Parathyroid adenoma (tissue), 2 donors: ENCODE data around the gene PEPD.

Experiments
- H2AFZ ChIP-seq: fragments of 300-600 bp; sonication (generic); one replicate; pipeline ENCODE4 v1.7.0; 2017; ENCODE audit warnings: antibody characterized with exemption, mild to moderate bottlenecking
- H3K27ac ChIP-seq: fragments of 300-600 bp; sonication (generic); one replicate; pipeline ENCODE4 v1.7.0; 2017
- H3K27me3 ChIP-seq: fragments of 300-600 bp; sonication (generic); one replicate; pipeline ENCODE4 v1.7.0; 2017; ENCODE audit warnings: low read length; ENCODE audit not compliant: control insufficient read depth, insufficient read depth
- H3K36me3 ChIP-seq: fragments of 300-600 bp; sonication (generic); one replicate; pipeline ENCODE4 v1.7.0; 2017; ENCODE audit warnings: low read length; ENCODE audit not compliant: control insufficient read depth, insufficient read depth
- H3K4me1 ChIP-seq: fragments of 300-600 bp; sonication (generic); one replicate; pipeline ENCODE4 v1.7.0; 2017; ENCODE audit warnings: control low read depth
- H3K4me2 ChIP-seq: fragments of 300-600 bp; sonication (generic); one replicate; pipeline ENCODE4 v1.7.0; 2017; ENCODE audit warnings: low read length
- H3K4me3 ChIP-seq: fragments of 300-600 bp; sonication (generic); one replicate; pipeline ENCODE4 v1.7.0; 2017; ENCODE audit warnings: low read depth, low read length
- H3K79me2 ChIP-seq: fragments of 300-600 bp; sonication (generic); one replicate; pipeline ENCODE4 v1.7.0; 2017; ENCODE audit warnings: control low read depth
- H3K9ac ChIP-seq: fragments of 300-600 bp; sonication (generic); one replicate; pipeline ENCODE4 v1.7.0; 2017; ENCODE audit warnings: mild to moderate bottlenecking
- H3K9me3 ChIP-seq: fragments of 300-600 bp; sonication (generic); one replicate; pipeline ENCODE4 v1.7.0; 2017; ENCODE audit warnings: low read length; ENCODE audit not compliant: control insufficient read depth
- CTCF ChIP-seq: fragments of 300-600 bp; sonication (generic); IDR thresholded peaks from one replicate; pipeline ENCODE4 v1.7.0; 2017; ENCODE audit warnings: antibody characterized with exemption, mild to moderate bottlenecking
- donor health status: primary hyperparathyroidism.

PEPD gene

GRCh38 chr19:33385956-33386355 is 135.6 kb downstream of the PEPD start:
- Histone ChIP-seq H3K9me3 (no peaks in the 10 kb centered on the region), H3K4me2 (no peak overlapping the region), H3K36me3 (no peaks in the 10 kb centered on the region), H3K27me3 (no peaks in the 10 kb centered on the region), H3K4me1 (no peaks in the 10 kb centered on the region), H3K79me2 (peaks cover 8% of the 10 kb centered on the region), H2AFZ (no peak overlapping the region), H3K9ac (no peak overlapping the region), H3K27ac (no peak overlapping the region), H3K4me3 (no peak overlapping the region)
- TF ChIP-seq CTCF, result no peak

- H3K27me3 ChIP-seq, result no peaks in the 10 kb centered on the region
- no peaks in the 10 kb centered on the region for H3K36me3 ChIP-seq
- peaks cover 8% of the 10 kb centered on the region for H3K79me2 ChIP-seq
- no peak for TF ChIP-seq CTCF
- H3K4me2 ChIP-seq, result no peak overlapping the region
- no peak overlapping the region for H2AFZ ChIP-seq
- H3K9ac ChIP-seq, result no peak overlapping the region
- H3K4me1 ChIP-seq, result no peaks in the 10 kb centered on the region
- H3K27ac ChIP-seq, result no peak overlapping the region
- no peak overlapping the region for H3K4me3 ChIP-seq
- H3K9me3 ChIP-seq, result no peaks in the 10 kb centered on the region
These were observed 136.6 kb downstream of the PEPD start for GRCh38 chr19:33384983-33385382.

- no peaks in the 10 kb centered on the region for H3K36me3 ChIP-seq
- no peak for TF ChIP-seq CTCF
- H3K9ac ChIP-seq, result no peak overlapping the region
- no peaks in the 10 kb centered on the region for H3K4me1 ChIP-seq
- no peak overlapping the region for H2AFZ ChIP-seq
- H3K9me3 ChIP-seq, result no peaks in the 10 kb centered on the region
- H3K27me3 ChIP-seq, result no peaks in the 10 kb centered on the region
- H3K27ac ChIP-seq, result no peak overlapping the region
- H3K4me3 ChIP-seq, result no peak overlapping the region
- peaks cover 8% of the 10 kb centered on the region for H3K79me2 ChIP-seq
- H3K4me2 ChIP-seq, result no peak overlapping the region
These were observed 137.8 kb downstream of the PEPD start for GRCh38 chr19:33383720-33384292.

GRCh38 chr19:33382982-33383381 is 138.6 kb downstream of the PEPD start:
- Histone ChIP-seq H3K27ac (no peak overlapping the region), H3K4me3 (no peak overlapping the region), H3K4me1 (no peaks in the 10 kb centered on the region), H3K36me3 (no peaks in the 10 kb centered on the region), H3K9me3 (no peaks in the 10 kb centered on the region), H3K4me2 (no peak overlapping the region), H3K9ac (no peak overlapping the region), H3K27me3 (no peaks in the 10 kb centered on the region), H3K79me2 (peaks cover 8% of the 10 kb centered on the region), H2AFZ (no peak overlapping the region)
- TF ChIP-seq CTCF, result no peak

- H3K36me3 ChIP-seq, result no peaks in the 10 kb centered on the region
- no peak overlapping the region for H3K9ac ChIP-seq
- H3K27me3 ChIP-seq, result no peaks in the 10 kb centered on the region
- no peak overlapping the region for H3K27ac ChIP-seq
- no peaks in the 10 kb centered on the region for H3K9me3 ChIP-seq
- no peak overlapping the region for H3K4me2 ChIP-seq
- TF ChIP-seq CTCF, result no peak
- H3K4me3 ChIP-seq, result no peak overlapping the region
- H2AFZ ChIP-seq, result no peak overlapping the region
- no peaks in the 10 kb centered on the region for H3K4me1 ChIP-seq
- peaks cover 11% of the 10 kb centered on the region for H3K79me2 ChIP-seq
These were observed 139.6 kb downstream of the PEPD start for GRCh38 chr19:33382006-33382405.
